HCT116 (cell line): ENCODE measurements around the gene SP110. TPM values are rescaled to one million over a fixed set of nuclear protein-coding genes. Genes with fewer than 3 reads are reported as not detected.

Experiments used
- ATAC-seq: fragments of 200-7000 bp; cut with Tn5 transposase; 2 replicates; pipeline ENCODE4 v1.9.1; 2020; ENCODE audit warnings: mild to moderate bottlenecking, moderate library complexity
- BruUV-seq: library from RNA; stranded (reverse); fragments of 400-500 nt; replicated peaks from 2 replicates; lab custom pipeline; 2021; lab: Mats Ljungman, UMichigan
- CTCF ChIA-PET: fragments of 300-600 bp; sonication (Branson Sonifier 250); formaldehyde crosslinking; loops from one replicate; lab custom pipeline; 2021; ENCODE audit warnings: antibody characterized with exemption; lab: Charles Lee
- POLR2A ChIA-PET: fragments of 300-600, 350-600 bp; sonication (Branson Sonifier 250); formaldehyde crosslinking; loops from one replicate; lab custom pipeline; 2021; ENCODE audit warnings: antibody characterized with exemption; lab: Charles Lee
- RAD21 ChIA-PET, 2 experiments: fragments of 300-600 bp; sonication (Branson Sonifier 250); formaldehyde crosslinking; loops; one replicate each; lab custom pipeline; 2023; ENCODE audit warnings: low total read pairs in 2 of 2; ENCODE audit not compliant: uncharacterized antibody in 2 of 2, unreplicated experiment in 2 of 2, low non-redundant PET in 1 of 2; lab: Charles Lee
- DNase-seq: peaks from one replicate; pipeline ENCODE4 v3.0.0-alpha.2; 2010; ENCODE audit warnings: low read depth, low spot score
- H2AFZ ChIP-seq: fragments of 200-600 bp; shearing (Covaris generic), sonication (generic); 2 replicates; pipeline ENCODE4 v1.6.1; 2017; ENCODE audit warnings: low read depth, mixed run types, mixed read lengths, antibody characterized with exemption, low read length; ENCODE audit not compliant: poor library complexity, severe bottlenecking
- H3K27ac ChIP-seq: 2 replicates; pipeline ENCODE4 v1.5.1; 2012; ENCODE audit warnings: low read depth, low read length
- H3K27me3 ChIP-seq: fragments of 200-600 bp; sonication (generic); 2 replicates; pipeline ENCODE4 v1.6.1; 2016; ENCODE audit warnings: mixed run types, low read length, mixed read lengths; ENCODE audit not compliant: insufficient read depth
- H3K36me3 ChIP-seq, 2 experiments: fragments of 200-500 bp in 1 of 2; fragments of 200-600 bp in 1 of 2; sonication (Bioruptor generic) in 1 of 2; sonication (generic) in 1 of 2; 2 replicates each; pipeline versions ENCODE4 v1.5.1 to v1.6.1; 2014 to 2016; ENCODE audit warnings: low read length in 2 of 2, inconsistent platforms in 1 of 2, mixed read lengths in 1 of 2, mixed run types in 1 of 2; ENCODE audit not compliant: insufficient read depth in 2 of 2, control insufficient read depth in 1 of 2
- H3K4me1 ChIP-seq, 2 experiments: fragments of 200-600 bp in 1 of 2; sonication (generic) in 1 of 2; 2 replicates each; pipeline versions ENCODE4 v1.5.1 to v1.6.1; 2012 to 2017; ENCODE audit warnings: low read length in 2 of 2, inconsistent platforms in 1 of 2, mild to moderate bottlenecking in 1 of 2, mixed read lengths in 1 of 2, mixed run types in 1 of 2, moderate library complexity in 1 of 2; ENCODE audit not compliant: insufficient read depth in 2 of 2, control insufficient read depth in 1 of 2
- H3K4me2 ChIP-seq: fragments of 200-600 bp; sonication (generic); 2 replicates; pipeline ENCODE4 v1.6.1; 2017; ENCODE audit warnings: mixed run types, low read length, mixed read lengths
- H3K4me3 ChIP-seq, 2 experiments: fragments of 200-600 bp in 1 of 2; sonication (generic) in 1 of 2; replicated peaks in 1 of 2; 2 replicates each; pipeline ENCODE4 v1.5.1; 2011 to 2016; ENCODE audit warnings: low read length in 2 of 2, control low read depth in 1 of 2, low read depth in 1 of 2, mild to moderate bottlenecking in 1 of 2, mixed read lengths in 1 of 2, mixed run types in 1 of 2
- H3K79me2 ChIP-seq: fragments of 200-600 bp; sonication (generic); 2 replicates; pipeline ENCODE4 v1.6.1; 2017; ENCODE audit warnings: mild to moderate bottlenecking, mixed run types, low read length, moderate library complexity, mixed read lengths; ENCODE audit not compliant: insufficient read depth
- H3K9ac ChIP-seq: fragments of 200-600 bp; sonication (generic); 2 replicates; pipeline ENCODE4 v1.6.1; 2016; ENCODE audit warnings: low read length, mixed read lengths
- H3K9me2 ChIP-seq: fragments of 200-600 bp; sonication (generic), shearing (Covaris generic); 2 replicates; pipeline ENCODE4 v1.6.1; 2017; ENCODE audit warnings: mixed run types, mild to moderate bottlenecking, moderate library complexity; ENCODE audit not compliant: insufficient read depth
- H3K9me3 ChIP-seq, 2 experiments: fragments of 200-500 bp in 1 of 2; fragments of 200-600 bp in 1 of 2; sonication (Bioruptor generic) in 1 of 2; sonication (generic) in 1 of 2; 2 replicates each; pipeline ENCODE4 v1.6.1; 2014 to 2017; ENCODE audit warnings: low read length in 2 of 2, mixed read lengths in 2 of 2, inconsistent platforms in 1 of 2, low read depth in 1 of 2, mild to moderate bottlenecking in 1 of 2, mixed run types in 1 of 2, moderate library complexity in 1 of 2; ENCODE audit not compliant: control insufficient read depth in 1 of 2, insufficient read depth in 1 of 2
- H4K20me1 ChIP-seq: fragments of 200-600 bp; sonication (generic), shearing (Covaris generic); 2 replicates; pipeline ENCODE4 v1.6.1; 2017; ENCODE audit warnings: mixed run types, mild to moderate bottlenecking, moderate library complexity; ENCODE audit not compliant: insufficient read depth
- CEBPB ChIP-seq: IDR thresholded peaks from 2 replicates; pipeline ENCODE4 v1.6.1; 2012; ENCODE audit warnings: low read depth
- EGR1 ChIP-seq: IDR thresholded peaks from 2 replicates; pipeline ENCODE4 v1.6.1; 2012; ENCODE audit warnings: low read depth
- ELF1 ChIP-seq: IDR thresholded peaks from 2 replicates; pipeline ENCODE4 v1.6.1; 2012; ENCODE audit warnings: low read depth, borderline replicate concordance
- EZH2 ChIP-seq: fragments of 200-600 bp; sonication (generic); IDR thresholded peaks from 2 replicates; pipeline ENCODE4 v1.6.1; 2017; ENCODE audit warnings: antibody characterized with exemption, mixed run types
- POLR2AphosphoS5 ChIP-seq: IDR thresholded peaks from 2 replicates; pipeline ENCODE4 v1.6.1; 2011; ENCODE audit warnings: mild to moderate bottlenecking, low read depth, low read length, moderate library complexity
- RAD21 ChIP-seq: IDR thresholded peaks from 2 replicates; pipeline ENCODE4 v1.6.1; 2012; ENCODE audit warnings: low read depth, mild to moderate bottlenecking
- SRF ChIP-seq: IDR thresholded peaks from 2 replicates; pipeline ENCODE4 v1.6.1; 2012; ENCODE audit warnings: low read depth
- TCF7L2 ChIP-seq: IDR thresholded peaks from 2 replicates; pipeline ENCODE4 v1.7.0; 2011; ENCODE audit warnings: borderline replicate concordance, inconsistent platforms; ENCODE audit not compliant: insufficient read depth, insufficient read length; ENCODE audit errors: extremely low read depth
- ZFX ChIP-seq: fragments of 450-650 bp; IDR thresholded peaks from 2 replicates; pipeline ENCODE4 v1.6.1; 2017
- ZNF274 ChIP-seq: fragments of 200-500 bp; sonication (Bioruptor generic); IDR thresholded peaks from 2 replicates; pipeline ENCODE4 v1.6.1; 2014; ENCODE audit warnings: mild to moderate bottlenecking, low read depth, low read length, inconsistent platforms
- intact Hi-C: fragments of 100-400 bp; cut with micrococcal nuclease; formaldehyde crosslinking; loops from 2 replicates; pipeline ENCODE4 v1.10.0; 2022
- total RNA-seq: library from RNA; stranded (reverse); gene quantifications from one replicate; pipeline ENCODE4 v1.2.1, GENCODE V29; 2021; ENCODE audit not compliant: unreplicated experiment
- TF ChIP-seq, protein P1 (sequence below): IDR thresholded peaks from 2 replicates; pipeline ENCODE4 v1.6.1; 2012
- TF ChIP-seq, protein P2 (sequence below): IDR thresholded peaks from 2 replicates; pipeline ENCODE4 v1.6.1; 2012; ENCODE audit warnings: low read depth

SP110 gene
- total RNA-seq, 1 experiment from 2014 or later: 8.5 TPM

DNA sequence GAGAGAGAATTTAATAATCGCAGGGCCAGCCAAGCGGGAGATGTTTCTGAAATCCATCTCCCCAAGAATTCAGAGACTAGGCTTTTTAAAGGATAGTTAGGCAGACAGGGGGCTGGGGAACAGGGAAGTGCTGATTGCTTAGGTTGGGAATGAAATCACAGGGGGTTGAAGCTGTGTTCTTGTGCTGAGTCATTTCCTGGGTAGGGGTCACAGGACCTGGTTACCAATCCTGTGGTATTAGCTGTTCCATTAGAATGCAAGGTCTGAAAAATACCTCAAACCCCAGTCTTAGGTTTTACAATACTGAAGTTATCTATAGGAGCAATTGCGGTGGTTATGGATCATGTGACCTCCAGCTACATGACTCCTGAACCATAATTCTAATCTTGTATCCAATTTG, 10.3 kb upstream of the SP110 start:
- Histone ChIP-seq H3K4me2 (0 out of 2 replicates have a peak overlapping the region, but pooled peaks have one; percentile 12), H3K4me3 (no peak overlapping the region), H3K9me3 (no peaks in the 10 kb centered on the region), H3K27me3 (no peaks in the 10 kb centered on the region), H3K9me2 (no peaks in the 10 kb centered on the region), H3K9ac (no peak overlapping the region), H3K79me2 (no peaks in the 10 kb centered on the region), H3K36me3 (no peaks in the 10 kb centered on the region), H4K20me1 (no peaks in the 10 kb centered on the region), H2AFZ (peak overlapping the region; percentile 57), H3K27ac (no peak overlapping the region), H3K4me1 (peaks cover 0 to 6% of the 10 kb centered on the region in 2 experiments; a peak in 1 of 4 replicates)
- RAD21 ChIA-PET: no interaction called here
- BruUV-seq: no TSS peak
- intact Hi-C loops: no loop called here
- ATAC-seq (no peak), DNase-seq (no peak)
- POLR2A ChIA-PET: no interaction called here
- TF ChIP-seq ELF1 (no peak), RAD21 (no peak), EZH2 (no peak), SRF (no peak), POLR2AphosphoS5 (no peak), CEBPB (no peak), EGR1 (no peak), ZNF274 (no peak), TCF7L2 (no peak), ZFX (no peak)
- TF ChIP-seq, protein P1, sequence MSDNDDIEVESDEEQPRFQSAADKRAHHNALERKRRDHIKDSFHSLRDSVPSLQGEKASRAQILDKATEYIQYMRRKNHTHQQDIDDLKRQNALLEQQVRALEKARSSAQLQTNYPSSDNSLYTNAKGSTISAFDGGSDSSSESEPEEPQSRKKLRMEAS: no peak
- TF ChIP-seq, protein P2, sequence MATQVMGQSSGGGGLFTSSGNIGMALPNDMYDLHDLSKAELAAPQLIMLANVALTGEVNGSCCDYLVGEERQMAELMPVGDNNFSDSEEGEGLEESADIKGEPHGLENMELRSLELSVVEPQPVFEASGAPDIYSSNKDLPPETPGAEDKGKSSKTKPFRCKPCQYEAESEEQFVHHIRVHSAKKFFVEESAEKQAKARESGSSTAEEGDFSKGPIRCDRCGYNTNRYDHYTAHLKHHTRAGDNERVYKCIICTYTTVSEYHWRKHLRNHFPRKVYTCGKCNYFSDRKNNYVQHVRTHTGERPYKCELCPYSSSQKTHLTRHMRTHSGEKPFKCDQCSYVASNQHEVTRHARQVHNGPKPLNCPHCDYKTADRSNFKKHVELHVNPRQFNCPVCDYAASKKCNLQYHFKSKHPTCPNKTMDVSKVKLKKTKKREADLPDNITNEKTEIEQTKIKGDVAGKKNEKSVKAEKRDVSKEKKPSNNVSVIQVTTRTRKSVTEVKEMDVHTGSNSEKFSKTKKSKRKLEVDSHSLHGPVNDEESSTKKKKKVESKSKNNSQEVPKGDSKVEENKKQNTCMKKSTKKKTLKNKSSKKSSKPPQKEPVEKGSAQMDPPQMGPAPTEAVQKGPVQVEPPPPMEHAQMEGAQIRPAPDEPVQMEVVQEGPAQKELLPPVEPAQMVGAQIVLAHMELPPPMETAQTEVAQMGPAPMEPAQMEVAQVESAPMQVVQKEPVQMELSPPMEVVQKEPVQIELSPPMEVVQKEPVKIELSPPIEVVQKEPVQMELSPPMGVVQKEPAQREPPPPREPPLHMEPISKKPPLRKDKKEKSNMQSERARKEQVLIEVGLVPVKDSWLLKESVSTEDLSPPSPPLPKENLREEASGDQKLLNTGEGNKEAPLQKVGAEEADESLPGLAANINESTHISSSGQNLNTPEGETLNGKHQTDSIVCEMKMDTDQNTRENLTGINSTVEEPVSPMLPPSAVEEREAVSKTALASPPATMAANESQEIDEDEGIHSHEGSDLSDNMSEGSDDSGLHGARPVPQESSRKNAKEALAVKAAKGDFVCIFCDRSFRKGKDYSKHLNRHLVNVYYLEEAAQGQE: no peak
- CTCF ChIA-PET: no interaction called here
